Mesendoderm (in vitro differentiated cells): ENCODE measurements around the gene WEE2.

Experiments
- DNase-seq: peaks from one replicate; pipeline ENCODE4 v3.0.0; 2013
- H2AK5ac ChIP-seq: 2 replicates; pipeline ENCODE4 v1.6.1; 2013; ENCODE audit warnings: low read length, inconsistent platforms
- H2BK120ac ChIP-seq: 2 replicates; pipeline ENCODE4 v1.6.1; 2013; ENCODE audit warnings: low read depth, mild to moderate bottlenecking, low read length, moderate library complexity, mixed read lengths
- H2BK15ac ChIP-seq: replicated peaks from 2 replicates; pipeline ENCODE4 v1.6.1; 2013; ENCODE audit warnings: low read depth, mild to moderate bottlenecking, moderate library complexity
- H2BK5ac ChIP-seq: 2 replicates; pipeline ENCODE4 v1.6.1; 2013; ENCODE audit warnings: low read length, inconsistent platforms
- H3K18ac ChIP-seq: 2 replicates; pipeline ENCODE4 v1.6.1; 2013; ENCODE audit warnings: mild to moderate bottlenecking, low read length, mixed read lengths
- H3K23ac ChIP-seq: one replicate; pipeline ENCODE4 v1.6.1; 2013; ENCODE audit warnings: low read length
- H3K27ac ChIP-seq: 2 replicates; pipeline ENCODE4 v1.5.1; 2013; ENCODE audit warnings: low read depth, mild to moderate bottlenecking, inconsistent platforms, low read length, moderate library complexity
- H3K27me3 ChIP-seq: 2 replicates; pipeline ENCODE4 v1.6.1; 2013; ENCODE audit warnings: low read length, control low read depth, mild to moderate bottlenecking, inconsistent platforms; ENCODE audit not compliant: insufficient read depth, poor library complexity
- H3K36me3 ChIP-seq: 2 replicates; pipeline ENCODE4 v1.6.1; 2013; ENCODE audit warnings: low read length, inconsistent platforms; ENCODE audit not compliant: control insufficient read depth, insufficient read depth
- H3K4ac ChIP-seq: one replicate; pipeline ENCODE4 v1.6.1; 2013; ENCODE audit warnings: low read depth, mild to moderate bottlenecking, low read length, moderate library complexity
- H3K4me1 ChIP-seq: 2 replicates; pipeline ENCODE4 v1.6.1; 2013; ENCODE audit warnings: low read depth, low read length, inconsistent platforms; ENCODE audit not compliant: control insufficient read depth
- H3K4me2 ChIP-seq: 2 replicates; pipeline ENCODE4 v1.6.1; 2013; ENCODE audit warnings: low read length
- H3K4me3 ChIP-seq: 2 replicates; pipeline ENCODE4 v1.5.1; 2013; ENCODE audit warnings: mild to moderate bottlenecking, low read length
- H3K56ac ChIP-seq: one replicate; pipeline ENCODE4 v1.6.1; 2013; ENCODE audit warnings: low read length
- H3K79me1 ChIP-seq: 2 replicates; pipeline ENCODE4 v1.6.1; 2013; ENCODE audit warnings: low read length, inconsistent platforms
- H3K79me2 ChIP-seq: 2 replicates; pipeline ENCODE4 v1.6.1; 2013; ENCODE audit warnings: mild to moderate bottlenecking, low read length; ENCODE audit not compliant: control insufficient read depth, insufficient read depth
- H3K9ac ChIP-seq: 2 replicates; pipeline ENCODE4 v1.6.1; 2013; ENCODE audit warnings: low read length, inconsistent platforms
- H4K5ac ChIP-seq: one replicate; pipeline ENCODE4 v1.6.1; 2013; ENCODE audit warnings: low read length
- H4K8ac ChIP-seq: one replicate; pipeline ENCODE4 v1.6.1; 2013; ENCODE audit warnings: low read depth, mild to moderate bottlenecking, control low read depth, low read length, moderate library complexity
- WGBS: extraction: QIAGEN DNeasy Blood & Tissue Kit; methylation state at CpG from one replicate; pipeline ENCODE4 v1.1.7; 2013; ENCODE audit warnings: low lambda C conversion rate, missing lambda C conversion rate; ENCODE audit not compliant: insufficient coverage; ENCODE audit errors: extremely low coverage; 5-methylcytosine and 5-hydroxymethylcytosine counted together

WEE2 gene

DNA sequence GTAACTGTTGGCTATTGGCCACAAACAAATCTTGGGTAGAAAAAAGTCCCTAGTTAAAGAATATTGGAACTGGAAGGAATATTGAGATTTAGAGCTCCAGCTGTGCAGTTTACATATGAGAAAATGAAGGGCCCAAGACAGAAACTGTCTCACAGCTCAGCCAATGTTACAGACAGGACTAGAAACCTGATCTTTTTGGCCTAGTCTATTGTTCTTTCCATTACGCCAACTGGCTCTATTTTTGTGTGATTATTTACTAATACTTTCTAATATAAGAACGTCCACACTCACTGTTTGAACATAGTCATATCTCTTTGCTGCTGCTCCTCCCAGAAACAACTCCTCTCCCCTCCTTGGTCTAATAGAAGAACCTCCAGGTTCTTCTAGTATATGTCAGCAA is 1.2 kb downstream of the WEE2 start:
- Histone ChIP-seq H3K18ac (no peak overlapping the region), H2BK15ac (no peak overlapping the region), H2BK120ac (no peak overlapping the region), H3K9ac (no peak overlapping the region), H3K23ac (no peak overlapping the region), H3K4me3 (no peak overlapping the region), H3K27me3 (no peaks in the 10 kb centered on the region), H3K4me1 (no peaks in the 10 kb centered on the region), H3K56ac (no peak overlapping the region), H3K79me2 (no peaks in the 10 kb centered on the region), H3K36me3 (no peaks in the 10 kb centered on the region), H3K79me1 (no peaks in the 10 kb centered on the region), H4K5ac (no peak overlapping the region), H3K27ac (no peak overlapping the region), H2AK5ac (no peak overlapping the region), H2BK5ac (no peak overlapping the region), H4K8ac (no peak overlapping the region), H3K4ac (no peak overlapping the region), H3K4me2 (no peak overlapping the region)
- no peak for DNase-seq
- no CpG with 5 or more reads among the region's 2 CpGs for WGBS

GRCh38 chr7:141709749-141710148 is 1.6 kb downstream of the WEE2 start:
- Histone ChIP-seq H3K18ac (no peak overlapping the region), H3K27ac (no peak overlapping the region), H3K36me3 (no peaks in the 10 kb centered on the region), H3K79me1 (no peaks in the 10 kb centered on the region), H3K27me3 (no peaks in the 10 kb centered on the region), H3K4me3 (no peak overlapping the region), H2BK15ac (no peak overlapping the region), H3K4me2 (no peak overlapping the region), H3K79me2 (no peaks in the 10 kb centered on the region), H2BK5ac (no peak overlapping the region), H2BK120ac (no peak overlapping the region), H4K5ac (no peak overlapping the region), H3K56ac (no peak overlapping the region), H3K23ac (no peak overlapping the region), H2AK5ac (no peak overlapping the region), H3K9ac (no peak overlapping the region), H3K4ac (no peak overlapping the region), H3K4me1 (no peaks in the 10 kb centered on the region), H4K8ac (no peak overlapping the region)
- no CpG with 5 or more reads among the region's 4 CpGs for WGBS
- no peak for DNase-seq

GRCh38 chr7:141710301-141710700 is 2.1 kb downstream of the WEE2 start:
- no peak overlapping the region for H3K18ac ChIP-seq
- no peaks in the 10 kb centered on the region for H3K79me1 ChIP-seq
- H3K4ac ChIP-seq, result no peak overlapping the region
- H2BK15ac ChIP-seq, result no peak overlapping the region
- H3K27ac ChIP-seq, result no peak overlapping the region
- no peak overlapping the region for H2BK5ac ChIP-seq
- H3K56ac ChIP-seq, result no peak overlapping the region
- no peak overlapping the region for H3K9ac ChIP-seq
- no peak overlapping the region for H3K4me2 ChIP-seq
- no peak overlapping the region for H2BK120ac ChIP-seq
- DNase-seq, result no peak
- H4K8ac ChIP-seq, result no peak overlapping the region
- H3K4me1 ChIP-seq, result no peaks in the 10 kb centered on the region
- H4K5ac ChIP-seq, result no peak overlapping the region
- no peak overlapping the region for H3K4me3 ChIP-seq
- no peaks in the 10 kb centered on the region for H3K79me2 ChIP-seq
- no peaks in the 10 kb centered on the region for H3K27me3 ChIP-seq
- H3K23ac ChIP-seq, result no peak overlapping the region
- H3K36me3 ChIP-seq, result no peaks in the 10 kb centered on the region
- WGBS, result no CpG with 5 or more reads among the region's 1 CpG
- no peak overlapping the region for H2AK5ac ChIP-seq

DNA sequence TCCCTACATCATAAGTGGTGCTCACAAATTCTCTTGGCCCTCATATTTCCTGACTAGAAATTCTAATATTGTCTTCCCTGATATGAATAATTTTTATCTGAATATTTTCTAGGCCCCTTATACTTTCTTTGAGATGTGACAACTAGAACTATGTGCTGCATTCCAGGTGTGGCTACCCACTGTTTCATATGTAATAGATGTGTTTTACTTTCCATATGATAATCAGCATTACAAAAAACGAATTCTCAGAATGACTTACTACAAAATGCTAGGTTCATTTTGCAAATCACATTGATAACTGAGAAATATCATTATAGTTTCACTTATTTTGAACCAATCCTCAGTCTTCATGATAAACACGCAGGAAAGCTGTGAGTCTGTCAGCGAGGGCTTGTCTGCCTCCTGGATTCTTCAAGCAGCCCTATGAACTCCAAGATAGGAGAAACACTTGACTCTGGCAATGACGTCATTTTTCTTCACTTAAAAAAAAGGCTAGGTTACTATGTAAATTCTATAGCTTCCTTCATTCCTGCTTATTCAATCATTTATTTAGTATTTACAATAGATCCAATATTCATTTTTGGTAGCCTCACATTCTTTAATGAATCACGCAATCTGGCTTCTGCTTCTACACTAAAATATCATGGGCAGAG is 4.6 kb downstream of the WEE2 start:
- WGBS, result no CpG with 5 or more reads among the region's 5 CpGs
- Histone ChIP-seq H3K79me1 (no peaks in the 10 kb centered on the region), H3K18ac (no peak overlapping the region), H2BK15ac (no peak overlapping the region), H3K27me3 (no peaks in the 10 kb centered on the region), H3K79me2 (no peaks in the 10 kb centered on the region), H2AK5ac (no peak overlapping the region), H3K4ac (no peak overlapping the region), H2BK5ac (no peak overlapping the region), H3K9ac (no peak overlapping the region), H3K56ac (no peak overlapping the region), H3K4me1 (no peaks in the 10 kb centered on the region), H2BK120ac (no peak overlapping the region), H3K36me3 (no peaks in the 10 kb centered on the region), H3K23ac (no peak overlapping the region), H3K27ac (no peak overlapping the region), H4K5ac (no peak overlapping the region), H3K4me2 (no peak overlapping the region), H3K4me3 (no peak overlapping the region), H4K8ac (no peak overlapping the region)
- DNase-seq, result no peak

GRCh38 chr7:141713890-141714289 is 5.7 kb downstream of the WEE2 start:
- no peak overlapping the region for H3K23ac ChIP-seq
- no peak overlapping the region for H3K9ac ChIP-seq
- DNase-seq, result no peak
- WGBS, result no CpG with 5 or more reads among the region's 1 CpG
- H3K4ac ChIP-seq, result no peak overlapping the region
- H3K79me1 ChIP-seq, result no peaks in the 10 kb centered on the region
- H3K4me1 ChIP-seq, result no peaks in the 10 kb centered on the region
- no peak overlapping the region for H2BK120ac ChIP-seq
- no peak overlapping the region for H2AK5ac ChIP-seq
- no peak overlapping the region for H3K27ac ChIP-seq
- no peak overlapping the region for H3K56ac ChIP-seq
- no peaks in the 10 kb centered on the region for H3K36me3 ChIP-seq
- H3K27me3 ChIP-seq, result no peaks in the 10 kb centered on the region
- H3K4me3 ChIP-seq, result no peak overlapping the region
- H3K4me2 ChIP-seq, result no peak overlapping the region
- no peak overlapping the region for H2BK15ac ChIP-seq
- H3K79me2 ChIP-seq, result no peaks in the 10 kb centered on the region
- H4K5ac ChIP-seq, result no peak overlapping the region
- no peak overlapping the region for H4K8ac ChIP-seq
- H3K18ac ChIP-seq, result no peak overlapping the region
- H2BK5ac ChIP-seq, result no peak overlapping the region

GRCh38 chr7:141714571-141714970 is 6.4 kb downstream of the WEE2 start:
- Histone ChIP-seq H3K27ac (no peak overlapping the region), H2AK5ac (no peak overlapping the region), H3K23ac (no peak overlapping the region), H3K36me3 (no peaks in the 10 kb centered on the region), H3K79me1 (no peaks in the 10 kb centered on the region), H3K4ac (no peak overlapping the region), H4K8ac (no peak overlapping the region), H3K79me2 (no peaks in the 10 kb centered on the region), H3K4me3 (no peak overlapping the region), H3K4me1 (no peaks in the 10 kb centered on the region), H2BK5ac (no peak overlapping the region), H2BK15ac (no peak overlapping the region), H2BK120ac (no peak overlapping the region), H3K56ac (no peak overlapping the region), H3K9ac (no peak overlapping the region), H3K4me2 (no peak overlapping the region), H3K18ac (no peak overlapping the region), H3K27me3 (no peaks in the 10 kb centered on the region), H4K5ac (no peak overlapping the region)
- no peak for DNase-seq
- WGBS, result no CpG with 5 or more reads among the region's 2 CpGs
